Measurements from ENCODE around the gene HOXA4.
A peak's percentile ranks its signal among the peaks of the same experiment; 100 is the strongest.

DNA sequence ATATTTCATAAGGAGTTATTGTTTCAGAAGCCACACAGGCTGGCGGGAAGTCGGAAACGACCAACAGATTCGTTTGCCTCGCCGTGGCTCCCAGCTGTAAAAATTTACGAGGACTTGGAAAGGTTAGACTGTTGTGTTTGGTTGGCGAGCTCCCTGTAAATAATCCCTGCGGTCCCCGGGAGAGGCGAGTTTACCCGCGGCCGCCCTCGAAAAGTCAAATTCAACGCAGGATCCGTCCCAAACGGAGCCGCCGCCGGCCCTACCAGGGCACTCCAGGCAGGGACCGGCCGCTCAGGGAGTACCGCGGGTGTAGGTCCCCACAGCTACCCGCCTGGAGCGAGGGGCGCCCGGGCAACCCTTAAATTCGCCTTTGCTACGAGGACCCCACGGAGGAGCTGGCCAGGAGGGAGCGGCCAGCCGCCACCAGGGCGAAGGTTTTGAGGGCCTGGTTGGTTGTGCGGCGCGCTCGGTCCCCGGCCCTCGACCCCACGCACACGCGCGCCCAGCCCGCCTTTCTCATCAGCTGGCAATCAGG lies 35.5 kb upstream of the HOXA4 start:
- TF ChIP-seq, protein P1, sequence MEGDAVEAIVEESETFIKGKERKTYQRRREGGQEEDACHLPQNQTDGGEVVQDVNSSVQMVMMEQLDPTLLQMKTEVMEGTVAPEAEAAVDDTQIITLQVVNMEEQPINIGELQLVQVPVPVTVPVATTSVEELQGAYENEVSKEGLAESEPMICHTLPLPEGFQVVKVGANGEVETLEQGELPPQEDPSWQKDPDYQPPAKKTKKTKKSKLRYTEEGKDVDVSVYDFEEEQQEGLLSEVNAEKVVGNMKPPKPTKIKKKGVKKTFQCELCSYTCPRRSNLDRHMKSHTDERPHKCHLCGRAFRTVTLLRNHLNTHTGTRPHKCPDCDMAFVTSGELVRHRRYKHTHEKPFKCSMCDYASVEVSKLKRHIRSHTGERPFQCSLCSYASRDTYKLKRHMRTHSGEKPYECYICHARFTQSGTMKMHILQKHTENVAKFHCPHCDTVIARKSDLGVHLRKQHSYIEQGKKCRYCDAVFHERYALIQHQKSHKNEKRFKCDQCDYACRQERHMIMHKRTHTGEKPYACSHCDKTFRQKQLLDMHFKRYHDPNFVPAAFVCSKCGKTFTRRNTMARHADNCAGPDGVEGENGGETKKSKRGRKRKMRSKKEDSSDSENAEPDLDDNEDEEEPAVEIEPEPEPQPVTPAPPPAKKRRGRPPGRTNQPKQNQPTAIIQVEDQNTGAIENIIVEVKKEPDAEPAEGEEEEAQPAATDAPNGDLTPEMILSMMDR (conservative IDR thresholded peaks at IDR 0.05; ENCODE audit: low read depth in 2 of 2), result no peak
- TF ChIP-seq EZH2phosphoT487 (IDR thresholded peaks at IDR 0.05; ENCODE audit: unreplicated experiment) (peak; percentile 98), CREB1 (CRISPR knock-in tag; IDR thresholded peaks at IDR 0.05; ENCODE audit: low read depth) (no peak), JUNB (IDR thresholded peaks at IDR 0.05; ENCODE audit: unreplicated experiment) (no peak), EZH2 (IDR thresholded peaks at IDR 0.05; ENCODE audit: low read depth, unreplicated experiment) (peak; percentile 83), POLR2AphosphoS5 (IDR thresholded peaks at IDR 0.05; ENCODE audit: low read depth) (no peak), ZNF114 (CRISPR knock-in tag; IDR thresholded peaks at IDR 0.05) (no peak)
- TF ChIP-seq, protein P2, sequence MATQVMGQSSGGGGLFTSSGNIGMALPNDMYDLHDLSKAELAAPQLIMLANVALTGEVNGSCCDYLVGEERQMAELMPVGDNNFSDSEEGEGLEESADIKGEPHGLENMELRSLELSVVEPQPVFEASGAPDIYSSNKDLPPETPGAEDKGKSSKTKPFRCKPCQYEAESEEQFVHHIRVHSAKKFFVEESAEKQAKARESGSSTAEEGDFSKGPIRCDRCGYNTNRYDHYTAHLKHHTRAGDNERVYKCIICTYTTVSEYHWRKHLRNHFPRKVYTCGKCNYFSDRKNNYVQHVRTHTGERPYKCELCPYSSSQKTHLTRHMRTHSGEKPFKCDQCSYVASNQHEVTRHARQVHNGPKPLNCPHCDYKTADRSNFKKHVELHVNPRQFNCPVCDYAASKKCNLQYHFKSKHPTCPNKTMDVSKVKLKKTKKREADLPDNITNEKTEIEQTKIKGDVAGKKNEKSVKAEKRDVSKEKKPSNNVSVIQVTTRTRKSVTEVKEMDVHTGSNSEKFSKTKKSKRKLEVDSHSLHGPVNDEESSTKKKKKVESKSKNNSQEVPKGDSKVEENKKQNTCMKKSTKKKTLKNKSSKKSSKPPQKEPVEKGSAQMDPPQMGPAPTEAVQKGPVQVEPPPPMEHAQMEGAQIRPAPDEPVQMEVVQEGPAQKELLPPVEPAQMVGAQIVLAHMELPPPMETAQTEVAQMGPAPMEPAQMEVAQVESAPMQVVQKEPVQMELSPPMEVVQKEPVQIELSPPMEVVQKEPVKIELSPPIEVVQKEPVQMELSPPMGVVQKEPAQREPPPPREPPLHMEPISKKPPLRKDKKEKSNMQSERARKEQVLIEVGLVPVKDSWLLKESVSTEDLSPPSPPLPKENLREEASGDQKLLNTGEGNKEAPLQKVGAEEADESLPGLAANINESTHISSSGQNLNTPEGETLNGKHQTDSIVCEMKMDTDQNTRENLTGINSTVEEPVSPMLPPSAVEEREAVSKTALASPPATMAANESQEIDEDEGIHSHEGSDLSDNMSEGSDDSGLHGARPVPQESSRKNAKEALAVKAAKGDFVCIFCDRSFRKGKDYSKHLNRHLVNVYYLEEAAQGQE (IDR thresholded peaks at IDR 0.05; ENCODE audit: unreplicated experiment), result no peak
- TF ChIP-seq, protein P3, sequence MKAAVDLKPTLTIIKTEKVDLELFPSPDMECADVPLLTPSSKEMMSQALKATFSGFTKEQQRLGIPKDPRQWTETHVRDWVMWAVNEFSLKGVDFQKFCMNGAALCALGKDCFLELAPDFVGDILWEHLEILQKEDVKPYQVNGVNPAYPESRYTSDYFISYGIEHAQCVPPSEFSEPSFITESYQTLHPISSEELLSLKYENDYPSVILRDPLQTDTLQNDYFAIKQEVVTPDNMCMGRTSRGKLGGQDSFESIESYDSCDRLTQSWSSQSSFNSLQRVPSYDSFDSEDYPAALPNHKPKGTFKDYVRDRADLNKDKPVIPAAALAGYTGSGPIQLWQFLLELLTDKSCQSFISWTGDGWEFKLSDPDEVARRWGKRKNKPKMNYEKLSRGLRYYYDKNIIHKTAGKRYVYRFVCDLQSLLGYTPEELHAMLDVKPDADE (IDR thresholded peaks at IDR 0.05), result no peak

Measured in GM23338 (cell line).